GM18907 (cell line): Measurements from ENCODE around the gene STING1.
"Not testable (repeated sequence)": the region's sequence is repeated elsewhere in the genome, so short reads cannot be mapped to it uniquely, and the experiment has no call there.

Experiments
- ATAC-seq: cut with Tn5 transposase; IDR thresholded peaks from one replicate; pipeline ENCODE4 v1.9.1; 2021; ENCODE audit warnings: mild to moderate bottlenecking, moderate library complexity; ENCODE audit not compliant: unreplicated experiment

STING1 gene

DNA sequence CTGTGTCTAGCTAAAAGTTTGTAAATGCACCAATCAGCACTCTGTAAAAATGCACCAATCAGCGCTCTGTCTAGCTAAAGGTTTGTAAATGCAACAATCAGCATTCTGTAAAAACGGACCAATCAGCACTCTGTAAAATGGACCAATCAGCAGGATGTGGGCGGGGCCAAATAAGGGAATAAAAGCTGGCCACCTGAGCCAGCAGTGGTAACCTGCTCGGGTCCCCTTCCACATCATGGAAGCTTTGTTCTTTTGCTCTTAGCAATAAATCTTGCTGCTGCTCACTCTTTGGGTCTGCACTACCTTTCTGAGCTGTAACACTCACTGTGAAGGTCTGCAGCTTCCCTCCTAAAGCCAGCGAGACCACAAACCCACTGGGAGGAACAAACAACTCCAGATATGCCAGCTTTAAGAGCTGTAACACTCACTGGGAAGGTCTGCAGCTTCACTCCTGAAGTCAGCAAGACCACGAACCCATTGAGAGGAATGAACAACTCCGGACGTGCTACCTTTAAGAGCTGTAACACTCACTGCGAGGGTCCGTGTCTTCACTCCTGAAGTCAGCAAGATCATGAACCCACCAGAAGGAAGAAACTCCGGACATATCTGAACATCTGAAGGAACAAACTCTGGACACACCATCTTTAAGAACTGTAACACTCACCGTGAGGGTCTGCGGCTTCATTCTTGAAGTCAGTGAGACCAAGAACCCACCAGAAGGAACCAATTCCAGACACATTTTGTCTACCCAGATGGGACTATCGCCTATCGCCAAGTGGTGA is 20.7 kb upstream of the STING1 start:
- ATAC-seq, result not testable (repeated sequence)

DNA sequence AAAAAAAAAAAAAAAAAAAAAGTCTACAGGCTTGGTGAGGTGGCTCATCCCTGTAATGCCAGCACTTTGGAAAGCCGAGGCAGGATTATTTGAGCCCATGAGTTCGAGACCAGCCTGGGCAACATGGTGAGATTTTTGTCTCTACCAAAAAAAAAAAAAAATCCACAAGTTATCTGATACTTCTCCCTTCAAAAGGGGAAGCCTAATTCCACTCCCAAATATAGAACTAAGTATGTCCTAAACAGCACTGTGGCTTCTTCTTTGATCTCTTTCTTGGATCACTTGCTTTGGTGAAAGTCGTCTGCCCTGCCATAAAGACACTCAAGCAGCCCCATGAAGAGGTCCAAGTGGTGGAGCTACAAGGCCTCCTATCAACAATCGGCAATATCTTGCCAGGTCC is 18.8 kb upstream of the STING1 start:
- ATAC-seq, result no peak

DNA sequence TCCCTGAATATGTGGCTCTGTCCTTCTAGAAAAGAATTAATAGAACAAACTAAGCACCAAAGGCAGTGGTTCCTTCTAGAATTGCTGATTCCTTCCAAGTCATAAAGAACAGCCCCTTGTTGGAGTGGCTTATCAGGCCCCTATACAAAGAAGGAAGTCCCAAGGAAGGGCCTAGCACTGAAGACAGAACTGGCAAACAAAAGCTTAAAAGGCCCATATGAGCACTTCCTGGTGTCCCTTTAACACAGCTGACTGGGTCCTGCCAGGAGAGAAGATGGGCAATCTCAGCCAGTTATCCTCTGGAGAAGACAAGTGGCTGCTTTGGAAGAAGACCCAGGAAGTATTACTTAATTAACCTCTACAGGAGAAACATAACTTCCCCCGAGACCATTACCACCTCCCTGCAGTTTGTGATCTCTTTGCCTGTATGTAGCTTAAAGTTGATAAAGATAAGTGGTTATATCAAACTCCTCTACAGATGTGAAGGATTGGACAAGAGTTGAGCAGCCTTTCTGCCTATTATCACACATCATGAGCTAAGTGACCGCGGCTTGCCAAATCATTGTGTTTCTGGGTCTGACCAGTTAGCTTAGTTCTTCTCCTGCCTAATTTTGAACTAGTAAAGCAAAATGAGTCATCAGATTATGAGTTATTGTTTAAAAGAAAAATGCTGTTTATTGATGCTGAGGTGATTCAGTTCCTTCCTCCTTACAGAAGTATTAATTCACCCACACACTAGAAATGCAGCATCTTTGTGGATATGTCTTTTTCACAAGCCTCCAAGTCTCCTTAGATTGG is 13.3 kb upstream of the STING1 start:
- no peak for ATAC-seq

DNA sequence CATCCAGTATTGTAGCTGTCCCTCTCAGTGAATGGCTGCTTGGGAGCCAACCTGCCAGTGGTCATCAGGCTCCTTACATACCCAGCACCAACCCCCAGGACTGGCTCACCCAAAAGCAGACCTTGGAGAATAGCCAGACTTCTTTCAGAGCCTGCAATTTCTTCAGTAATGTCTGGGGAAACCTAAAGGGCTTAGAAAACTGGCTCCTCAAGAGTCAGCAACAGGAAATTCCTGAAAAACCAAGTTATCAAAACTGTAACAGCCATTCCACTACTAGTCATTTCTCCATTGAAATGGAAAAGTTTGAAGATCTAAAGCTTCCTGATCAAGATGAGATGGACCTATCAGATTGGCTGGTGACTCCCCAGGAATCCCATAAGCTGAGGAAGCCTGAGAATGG is 12.3 kb upstream of the STING1 start:
- no peak for ATAC-seq

DNA sequence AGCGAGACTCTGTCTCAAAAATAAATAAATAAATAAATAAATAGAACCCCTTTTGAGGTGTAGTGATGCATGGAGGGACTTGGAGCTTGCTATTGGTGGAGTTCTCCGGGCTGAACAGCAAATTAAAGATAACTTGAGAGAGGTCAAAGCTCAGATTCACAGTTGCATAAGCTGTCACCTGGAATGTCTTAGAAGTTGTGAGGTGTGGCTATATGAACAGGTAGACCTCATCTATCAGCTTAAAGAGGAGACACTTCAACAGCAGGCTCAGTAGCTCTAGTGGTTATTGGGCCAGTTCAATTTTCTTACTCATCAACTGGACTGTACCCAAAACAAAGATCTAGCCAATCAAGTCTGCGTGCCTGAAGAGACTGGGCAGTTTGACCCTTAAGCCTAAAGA is 11.7 kb upstream of the STING1 start:
- no peak for ATAC-seq

DNA sequence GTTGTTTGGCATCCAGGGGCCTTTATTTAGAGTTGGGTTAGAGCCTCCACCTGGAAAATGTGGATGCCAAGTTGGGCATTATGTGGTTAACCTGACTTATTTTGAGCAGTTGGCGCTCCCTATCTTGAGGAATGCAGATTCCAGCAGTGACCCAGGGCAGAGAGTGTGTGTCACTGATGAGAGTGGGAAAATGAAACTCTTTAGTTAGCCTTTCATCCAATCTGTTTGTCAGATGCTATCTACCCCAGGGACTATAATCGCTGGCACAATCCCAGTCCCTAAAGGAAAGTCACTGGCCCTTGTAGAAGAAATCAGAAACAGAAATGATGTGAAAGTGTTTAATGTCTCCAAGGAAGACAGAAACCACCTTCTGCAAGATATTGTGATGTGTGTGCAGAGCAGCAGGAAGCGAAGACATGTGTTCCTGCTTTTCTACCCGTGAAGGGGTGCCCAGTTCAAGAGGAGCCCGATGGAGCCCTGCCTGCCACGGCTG is 10.2 kb upstream of the STING1 start:
- ATAC-seq, result no peak

DNA sequence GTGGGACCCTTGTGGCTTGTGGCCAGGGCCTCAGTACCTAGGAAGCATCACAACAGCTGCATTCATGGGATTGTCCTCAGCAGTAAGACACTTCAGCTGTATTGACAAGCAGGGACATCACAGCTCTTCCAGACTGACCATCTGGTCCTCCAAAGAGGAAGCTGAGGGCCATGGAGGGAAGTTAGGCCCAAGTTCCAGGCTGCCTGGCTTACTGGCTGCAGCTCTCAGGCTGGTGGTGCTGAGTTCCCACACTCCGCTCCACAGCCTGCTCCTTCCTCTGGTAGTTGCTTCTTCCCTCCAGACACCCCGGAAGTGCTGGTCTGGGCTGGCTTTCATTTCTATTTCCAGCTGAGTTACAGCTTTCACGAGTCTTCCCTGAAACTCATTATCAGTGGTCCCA is 5.7 kb upstream of the STING1 start:
- ATAC-seq, result no peak

DNA sequence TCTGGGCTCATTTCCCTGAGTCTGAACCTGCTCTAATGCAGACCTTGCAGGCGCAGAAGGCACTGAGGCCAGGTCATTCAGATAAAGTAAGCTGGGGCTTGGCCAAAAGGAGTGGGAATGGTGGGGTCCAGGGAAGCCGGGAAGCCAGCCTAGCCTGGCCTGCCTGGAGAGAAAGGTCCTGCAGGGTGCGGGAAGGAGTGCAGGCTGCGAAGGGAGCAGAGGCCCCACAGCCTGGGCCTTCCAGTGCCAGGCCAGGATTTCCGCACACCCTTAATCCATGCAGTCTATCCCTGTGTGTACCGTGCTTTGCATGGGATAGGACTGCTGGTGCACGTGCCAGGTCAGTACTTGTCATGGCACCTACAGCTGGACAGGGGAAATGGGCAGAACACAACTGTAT is 3.6 kb upstream of the STING1 start:
- ATAC-seq, result no peak

DNA sequence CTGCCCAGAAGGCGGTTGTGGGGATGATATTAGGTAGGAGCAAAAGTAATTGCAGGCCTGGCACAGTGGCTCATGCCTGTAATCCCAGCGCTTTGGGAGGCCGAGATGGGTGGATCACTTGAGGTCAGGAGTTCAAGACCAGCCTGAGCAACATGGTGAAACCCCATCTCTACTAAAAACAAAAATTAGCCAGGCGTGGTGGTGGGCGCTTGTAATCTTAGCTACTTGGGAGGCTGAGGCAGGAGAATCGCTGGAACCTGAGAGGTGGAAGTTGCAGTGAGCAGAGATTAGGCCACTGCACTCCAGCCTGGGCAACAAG is 291 bp upstream of the STING1 start:
- ATAC-seq, result not testable (repeated sequence)

DNA sequence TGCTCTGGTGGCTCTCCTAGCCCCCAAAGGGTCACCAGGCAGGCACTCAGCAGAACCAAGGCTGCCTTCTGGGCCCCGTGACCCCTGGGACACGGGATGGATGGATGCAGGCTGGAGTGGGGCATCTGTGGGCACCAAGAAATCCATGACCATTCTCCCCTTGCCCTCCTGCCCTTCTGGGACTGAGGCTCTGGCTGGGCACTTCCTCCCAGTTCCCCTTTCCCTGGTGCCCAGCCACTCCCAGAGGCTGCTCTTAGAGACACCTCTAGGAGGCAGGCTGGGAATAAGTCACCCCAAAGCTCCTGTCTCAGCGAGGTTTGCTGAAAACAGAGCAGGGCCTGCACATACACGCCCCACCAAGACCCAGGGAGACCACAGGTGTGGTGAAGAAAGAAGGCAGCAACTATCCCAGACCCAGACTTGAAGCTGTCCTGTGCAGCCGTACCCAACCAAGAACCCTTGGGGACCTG is 943 bp downstream of the STING1 start:
- ATAC-seq, result peak; percentile 27

DNA sequence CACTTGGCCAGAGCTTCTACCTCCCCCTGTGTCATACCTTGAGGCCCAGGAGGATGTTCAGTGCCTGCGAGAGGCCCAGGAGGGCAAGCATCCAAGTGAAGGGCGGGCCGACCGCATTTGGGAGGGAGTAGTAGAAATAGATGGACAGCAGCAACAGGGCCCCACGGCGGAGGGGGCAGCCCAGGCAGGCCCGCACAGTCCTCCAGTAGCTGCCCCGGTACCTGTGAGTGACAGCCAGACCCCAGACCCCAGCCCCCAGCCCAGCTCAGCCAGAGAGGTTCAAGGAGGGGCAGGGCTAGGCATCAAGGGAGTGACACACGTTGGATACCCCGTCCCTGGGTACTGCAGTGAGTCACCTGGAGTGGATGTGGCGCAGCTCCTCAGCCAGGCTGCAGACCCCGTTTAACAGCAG is 1.4 kb downstream of the STING1 start:
- ATAC-seq, result no peak

DNA sequence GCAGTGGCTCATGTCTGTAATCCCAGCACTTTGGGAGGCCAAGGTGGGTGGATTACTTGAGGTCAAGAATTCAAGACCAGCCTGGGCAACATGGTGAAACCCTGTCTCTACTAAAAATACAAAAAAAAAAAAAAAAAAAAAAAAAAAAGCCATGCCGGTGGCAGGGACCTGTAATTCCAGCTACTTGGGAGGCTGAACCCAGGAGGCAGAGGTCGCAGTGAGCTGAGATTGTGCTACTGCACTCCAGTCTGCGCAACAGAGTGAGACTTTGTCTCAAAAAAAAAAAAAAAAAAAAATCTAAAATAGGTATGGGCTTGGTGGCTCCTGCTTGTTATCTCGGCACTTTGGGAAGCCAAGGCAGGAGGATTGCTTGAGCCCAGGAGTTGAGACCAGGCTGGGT is 2.8 kb downstream of the STING1 start:
- not testable (repeated sequence) for ATAC-seq

DNA sequence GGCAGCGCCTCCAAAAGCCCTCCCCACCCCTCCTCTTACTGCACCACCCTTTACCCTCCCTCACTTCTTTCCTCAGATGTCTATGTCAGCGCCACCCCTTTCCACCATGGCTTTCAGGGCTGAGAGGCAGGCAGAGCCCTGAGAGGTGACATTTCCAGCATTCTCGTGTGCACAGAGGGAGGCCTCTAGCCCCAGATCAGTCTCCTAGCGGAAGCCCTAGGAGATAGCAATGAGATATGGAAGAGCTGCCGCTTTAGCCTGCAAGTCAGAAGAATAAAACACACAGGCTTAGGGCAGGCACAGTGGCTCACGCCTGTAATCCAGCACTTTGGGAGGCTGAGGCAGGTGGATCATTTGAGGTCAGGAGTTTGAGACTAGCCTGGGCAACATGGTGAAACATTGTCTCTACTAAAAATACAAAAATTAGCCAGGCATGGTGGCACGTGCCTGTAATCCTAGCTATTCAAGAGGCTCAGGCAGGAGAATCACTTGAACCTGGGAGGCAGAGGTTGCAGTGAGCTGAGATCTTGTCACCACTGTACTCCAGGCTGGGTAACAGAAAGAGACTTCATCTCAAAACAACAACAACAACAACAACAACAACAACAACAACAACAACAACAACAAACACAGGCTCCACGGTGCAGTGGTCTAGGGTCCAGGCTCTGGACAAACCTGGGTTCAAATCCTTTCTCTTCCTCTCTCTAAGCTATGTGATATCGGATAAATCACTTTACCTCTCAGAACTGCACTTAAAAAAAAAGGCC is 3.7 kb downstream of the STING1 start:
- not testable (repeated sequence) for ATAC-seq

DNA sequence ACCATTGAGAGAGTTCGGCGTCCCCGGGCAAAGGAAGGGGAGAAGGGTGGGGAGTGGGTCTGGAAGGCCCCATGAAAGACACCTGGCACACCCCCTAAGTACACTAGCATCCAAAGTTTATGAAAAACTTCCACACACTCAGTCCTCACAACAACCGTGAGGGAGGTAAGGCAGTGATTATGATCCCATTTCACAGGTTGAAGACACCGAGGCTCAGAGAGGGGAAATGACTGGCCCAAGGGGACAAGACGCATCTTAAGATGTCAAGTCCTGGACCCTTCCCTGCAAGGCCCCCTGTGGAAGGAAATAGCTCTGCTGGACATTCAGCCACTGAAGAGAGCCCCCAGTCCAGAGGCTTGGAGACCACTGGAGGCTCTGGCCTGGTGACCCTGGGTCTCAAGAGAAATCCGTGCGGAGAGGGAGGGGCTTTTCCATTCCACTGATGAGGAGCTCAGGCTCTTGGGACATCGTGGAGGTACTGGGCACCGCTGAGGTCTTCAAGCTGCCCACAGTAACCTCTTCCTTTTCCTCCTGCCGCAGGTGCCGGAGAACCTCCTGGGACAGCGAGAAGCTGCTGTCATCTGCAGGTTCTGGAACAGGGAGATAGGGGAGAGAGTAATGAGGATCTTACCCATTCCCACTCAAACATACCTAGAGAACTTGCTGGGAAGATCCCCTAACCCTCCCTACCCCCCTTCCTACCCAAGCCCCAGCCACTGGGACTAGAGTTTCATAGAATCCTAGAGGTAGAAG is 6.5 kb downstream of the STING1 start:
- no peak for ATAC-seq

DNA sequence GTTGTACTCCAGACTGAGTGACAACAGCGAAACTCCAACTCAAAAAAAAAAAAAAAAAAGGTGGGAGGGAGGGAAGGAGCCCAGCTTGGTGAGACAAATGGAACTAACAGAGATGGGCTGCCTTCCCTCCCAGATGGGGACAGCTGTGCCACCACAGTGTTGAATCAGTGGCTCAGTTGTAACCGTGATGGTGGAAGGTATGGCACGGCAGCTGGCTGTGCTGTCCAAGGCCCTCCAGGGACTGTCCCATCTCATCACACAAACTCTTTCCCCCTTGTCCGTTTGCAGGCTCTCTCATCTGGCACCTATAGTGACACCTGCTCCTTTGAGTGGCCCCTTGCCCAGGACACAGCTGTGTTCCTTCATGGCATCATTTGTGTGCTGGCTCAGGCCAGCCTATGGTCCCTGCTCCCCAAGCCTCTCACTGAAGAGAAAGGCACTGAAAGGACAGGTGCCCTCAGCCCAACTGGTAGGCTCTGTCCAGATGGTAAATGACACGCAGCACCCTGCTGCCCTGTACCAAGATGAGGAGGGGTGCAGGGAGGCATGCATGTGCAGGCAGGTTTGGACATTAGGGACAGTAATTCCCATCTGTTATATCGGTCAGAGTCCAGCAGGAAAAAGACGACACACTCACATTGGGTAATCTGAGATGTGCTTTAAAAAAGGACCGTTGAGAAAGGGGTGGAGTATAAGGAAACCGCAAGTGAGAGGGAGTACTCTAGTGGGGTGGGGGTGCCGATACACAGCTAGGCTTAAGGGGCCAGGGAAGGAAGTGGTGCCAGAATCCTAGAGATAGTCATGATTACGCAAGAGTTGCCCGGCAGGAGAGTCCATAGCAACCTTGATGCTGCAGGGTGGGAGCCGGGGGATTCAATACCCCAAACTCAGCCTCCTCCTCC is 7.4 kb downstream of the STING1 start:
- no peak for ATAC-seq

DNA sequence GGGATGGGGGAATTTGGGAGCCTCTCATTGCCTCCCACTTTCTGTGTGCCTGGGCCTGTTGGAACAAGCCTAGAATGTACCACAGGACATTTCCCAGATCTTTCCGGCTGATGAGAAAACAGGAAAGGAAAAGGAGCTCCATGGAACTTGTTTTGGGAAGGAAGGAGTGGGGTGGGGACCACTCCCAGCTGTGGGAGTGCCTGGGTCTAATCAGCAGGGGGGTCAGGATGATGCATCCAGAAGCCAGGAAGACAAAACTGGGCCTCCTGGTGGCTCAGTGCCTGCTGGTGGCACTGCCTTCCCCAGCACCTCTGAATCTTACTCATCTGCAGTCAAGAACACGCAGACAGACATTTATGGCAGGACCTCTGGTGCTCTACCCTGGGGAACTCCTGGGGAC is 9.0 kb downstream of the STING1 start:
- ATAC-seq, result no peak

DNA sequence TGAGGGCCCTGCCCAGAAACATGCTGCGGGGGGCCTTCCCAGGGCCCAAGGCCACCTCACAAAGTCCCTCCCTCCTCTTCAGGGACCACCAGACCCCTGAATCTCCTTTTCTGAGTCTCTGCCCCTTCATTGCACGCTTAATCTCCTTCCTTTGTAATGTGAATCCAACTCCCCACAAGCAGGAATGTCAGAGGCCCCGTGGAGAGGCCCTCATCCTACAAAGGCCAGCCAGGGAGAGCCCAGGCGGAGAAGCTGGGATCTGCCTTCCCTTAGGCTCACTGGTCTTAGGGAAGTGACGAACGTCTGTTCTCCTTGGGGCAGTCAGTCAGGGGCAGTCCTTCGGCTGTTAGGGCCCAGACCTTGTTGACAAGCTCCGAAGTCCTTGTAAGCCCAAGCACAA is 9.5 kb downstream of the STING1 start:
- no peak for ATAC-seq

DNA sequence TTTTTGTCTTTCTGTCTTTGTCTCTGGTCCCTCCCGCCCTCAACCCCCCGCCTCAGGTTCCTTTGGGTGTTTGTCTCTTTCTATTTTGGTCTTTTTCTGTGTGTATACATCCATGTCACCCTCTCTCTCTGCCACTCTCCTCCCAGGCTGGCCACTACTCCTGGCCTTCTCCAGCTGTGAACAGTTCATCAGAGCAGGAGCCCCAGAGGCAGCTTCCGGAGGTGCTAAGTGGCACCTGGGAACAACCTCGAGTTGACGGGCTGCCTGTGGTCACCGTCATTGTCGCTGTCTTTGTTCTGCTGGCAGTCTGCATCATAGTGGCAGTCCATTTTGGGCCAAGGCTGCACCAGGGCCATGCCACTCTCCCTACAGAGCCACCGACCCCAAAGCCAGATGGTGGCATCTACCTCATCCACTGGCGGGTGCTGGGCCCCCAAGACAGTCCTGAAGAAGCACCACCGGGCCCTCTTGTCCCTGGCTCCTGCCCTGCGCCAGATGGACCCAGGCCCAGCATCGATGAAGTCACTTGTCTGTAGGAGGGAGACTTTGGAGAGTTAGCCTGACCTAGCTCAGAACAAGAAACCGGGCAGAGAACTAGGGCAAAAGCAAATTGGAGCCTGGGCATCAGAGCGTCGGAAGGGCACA is 10.1 kb downstream of the STING1 start:
- no peak for ATAC-seq

DNA sequence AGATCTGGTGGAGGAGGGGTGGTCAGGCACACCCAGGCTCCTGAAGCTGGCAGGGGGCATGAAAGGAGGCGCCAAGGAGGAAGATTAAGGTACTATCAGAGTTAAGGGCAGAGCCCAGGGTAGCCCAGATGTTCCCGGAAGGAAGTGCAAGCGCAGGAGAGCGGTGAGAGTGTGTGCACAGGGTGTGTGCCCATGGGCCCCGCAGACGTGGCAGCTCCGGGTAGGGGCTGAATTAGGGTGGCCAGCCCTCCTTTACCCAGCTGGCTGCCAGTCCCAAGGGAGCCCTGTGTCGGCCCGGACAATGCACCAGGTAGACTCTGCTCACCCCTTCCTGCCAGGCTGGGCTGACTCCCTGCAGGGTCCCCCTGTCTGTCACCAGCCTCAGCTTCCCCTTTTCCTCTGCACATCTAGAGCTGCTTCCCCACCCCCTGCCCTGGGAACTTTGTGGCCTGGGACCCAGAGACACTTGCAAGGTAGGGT is 11.7 kb downstream of the STING1 start, which contains the start of gene SMIM33:
TSS of gene SMIM33 (plus strand) at position 184 of the 480 bp plus-strand sequence. CDS start at position 302, 118 bp downstream.
- no peak for ATAC-seq
